HEK293 (cell line): ENCODE measurements around the gene ITPKA.

Experiments used
- CTCF ChIA-PET: fragments of 350-600 bp; formaldehyde crosslinking; extraction: SDS; loops from one replicate; lab custom pipeline; 2021; ENCODE audit warnings: antibody characterized with exemption; lab: Yijun Ruan, JAX
- POLR2A ChIA-PET: fragments of 300-600 bp; formaldehyde crosslinking; extraction: SDS; loops from one replicate; lab custom pipeline; 2020; ENCODE audit warnings: antibody characterized with exemption, inconsistent platforms; lab: Yijun Ruan, JAX
- H3K27ac ChIP-seq: fragments of 200-500 bp; sonication (Bioruptor generic); 2 replicates; pipeline ENCODE4 v1.5.1; 2014; ENCODE audit warnings: low read depth, low read length, control low read depth, inconsistent platforms; ENCODE audit errors: extremely low read depth
- H3K36me3 ChIP-seq, 2 experiments: fragments of 200-500 bp in 1 of 2; sonication (Bioruptor generic) in 1 of 2; 1 replicate in 1 of 2; 2 replicates in 1 of 2; pipeline ENCODE4 v1.5.1; 2014 to 2017; ENCODE audit warnings: inconsistent platforms in 2 of 2, low read length in 2 of 2; ENCODE audit not compliant: control insufficient read depth in 2 of 2, insufficient read depth in 1 of 2
- H3K4me1 ChIP-seq: fragments of 200-500 bp; sonication (Bioruptor generic); 2 replicates; pipeline ENCODE4 v1.5.1; 2014; ENCODE audit warnings: mild to moderate bottlenecking, low read length, inconsistent platforms; ENCODE audit not compliant: control insufficient read depth, insufficient read depth
- H3K4me3 ChIP-seq: 2 replicates; pipeline ENCODE4 v1.5.1; 2011; ENCODE audit warnings: low read depth, mild to moderate bottlenecking, control low read depth, low read length, moderate library complexity
- H3K9me3 ChIP-seq: fragments of 200-500 bp; sonication (Bioruptor generic); 2 replicates; pipeline ENCODE4 v1.5.1; 2014; ENCODE audit warnings: low read depth, low read length, inconsistent platforms; ENCODE audit not compliant: control insufficient read depth, insufficient read depth
- EGR2 ChIP-seq: fragments of 450-650 bp; formaldehyde crosslinking; IDR thresholded peaks from 2 replicates; pipeline ENCODE4 v1.5.1; 2016; ENCODE audit warnings: low read depth, missing biosample characterization, missing genetic modification characterization
- PRDM4 ChIP-seq: fragments of 450-650 bp; formaldehyde crosslinking; IDR thresholded peaks from 2 replicates; pipeline ENCODE4 v1.5.1; 2017; ENCODE audit warnings: missing biosample characterization, missing genetic modification characterization
- PRDM6 ChIP-seq: fragments of 450-650 bp; formaldehyde crosslinking; IDR thresholded peaks from 2 replicates; pipeline ENCODE4 v1.5.1; 2017; ENCODE audit warnings: missing biosample characterization, missing genetic modification characterization
- ZBTB1 ChIP-seq: fragments of 450-650 bp; formaldehyde crosslinking; IDR thresholded peaks from 2 replicates; pipeline ENCODE4 v1.5.1; 2016; ENCODE audit warnings: missing biosample characterization, missing genetic modification characterization
- ZBTB11 ChIP-seq: fragments of 450-650 bp; formaldehyde crosslinking; conservative IDR thresholded peaks from 2 replicates; pipeline ENCODE4 v1.5.1; 2016; ENCODE audit warnings: low read depth, missing biosample characterization, missing genetic modification characterization
- ZBTB44 ChIP-seq: fragments of 450-650 bp; IDR thresholded peaks from 2 replicates; pipeline ENCODE4 v1.5.1; 2018; ENCODE audit warnings: missing biosample characterization, mild to moderate bottlenecking, missing genetic modification characterization
- ZEB2 ChIP-seq: fragments of 450-650 bp; formaldehyde crosslinking; IDR thresholded peaks from 2 replicates; pipeline ENCODE4 v1.5.1; 2016; ENCODE audit warnings: missing biosample characterization, missing genetic modification characterization
- ZFHX2 ChIP-seq: fragments of 450-650 bp; formaldehyde crosslinking; conservative IDR thresholded peaks from 2 replicates; pipeline ENCODE4 v1.5.1; 2016; ENCODE audit warnings: missing biosample characterization, missing genetic modification characterization
- ZFP3 ChIP-seq: fragments of 450-650 bp; formaldehyde crosslinking; IDR thresholded peaks from 2 replicates; pipeline ENCODE4 v1.5.1; 2016; ENCODE audit warnings: low read depth, missing biosample characterization, missing genetic modification characterization
- ZNF10 ChIP-seq: fragments of 450-650 bp; formaldehyde crosslinking; IDR thresholded peaks from 2 replicates; pipeline ENCODE4 v1.5.1; 2017; ENCODE audit warnings: missing biosample characterization, missing genetic modification characterization
- ZNF23 ChIP-seq: fragments of 450-650 bp; formaldehyde crosslinking; IDR thresholded peaks from 2 replicates; pipeline ENCODE4 v1.5.1; 2016; ENCODE audit warnings: missing biosample characterization, missing genetic modification characterization, borderline replicate concordance
- ZNF311 ChIP-seq: fragments of 450-650 bp; formaldehyde crosslinking; IDR thresholded peaks from 2 replicates; pipeline ENCODE4 v1.5.1; 2017; ENCODE audit warnings: missing biosample characterization, missing genetic modification characterization, borderline replicate concordance
- ZNF560 ChIP-seq: fragments of 450-650 bp; formaldehyde crosslinking; IDR thresholded peaks from 2 replicates; pipeline ENCODE4 v1.5.1; 2017; ENCODE audit warnings: missing biosample characterization, missing genetic modification characterization, borderline replicate concordance
- ZNF791 ChIP-seq: fragments of 450-650 bp; formaldehyde crosslinking; IDR thresholded peaks from 2 replicates; pipeline ENCODE4 v1.5.1; 2016; ENCODE audit warnings: missing biosample characterization, missing genetic modification characterization
- ZSCAN23 ChIP-seq: fragments of 450-650 bp; formaldehyde crosslinking; IDR thresholded peaks from 2 replicates; pipeline ENCODE4 v1.5.1; 2016; ENCODE audit warnings: missing biosample characterization, missing genetic modification characterization
- ZSCAN30 ChIP-seq: fragments of 450-650 bp; IDR thresholded peaks from 2 replicates; pipeline ENCODE4 v1.5.1; 2018; ENCODE audit warnings: missing biosample characterization, mild to moderate bottlenecking, missing genetic modification characterization, moderate library complexity

The ITPKA gene

GRCh38 chr15:41543521-41543870 is 49.8 kb downstream of the ITPKA start:
- ChIA-PET POLR2A (interaction anchor here (0.7 to 1.7 kb wide), 11 partner anchors 8 to 1106 kb away, joined by 3 to 15 read pairs (median 3); partner anchors contain the start of genes LTK, MAPKBP1 and TYRO3), CTCF (interaction anchor here (0.5 to 0.9 kb wide), 2 partner anchors 49 to 77 kb away, joined by 4 to 6 read pairs; no protein-coding TSS in a partner anchor)
- Histone ChIP-seq H3K36me3 (no peaks in the 10 kb centered on the region), H3K4me1 (no peaks in the 10 kb centered on the region), H3K4me3 (peak overlapping the region; percentile 78), H3K27ac (peak overlapping the region; percentile 40; the same call in 1 of the 2 replicates), H3K9me3 (no peaks in the 10 kb centered on the region)
- TF ChIP-seq ZBTB11 (no peak), ZSCAN23 (no peak), ZBTB1 (no peak), ZFP3 (tag by site-specific recombination) (no peak), ZNF560 (no peak), PRDM4 (tag by site-specific recombination) (no peak), ZNF10 (tag by site-specific recombination) (no peak), ZNF791 (tag by site-specific recombination) (no peak), ZNF311 (tag by site-specific recombination) (no peak), ZEB2 (tag by site-specific recombination) (no peak), ZSCAN30 (no peak), ZBTB44 (tag by site-specific recombination) (no peak)

- no peak overlapping the region for H3K4me3 ChIP-seq
- H3K36me3 ChIP-seq = no peaks in the 10 kb centered on the region
- TF ChIP-seq ZFHX2 (tag by site-specific recombination) (peak; percentile 50), EGR2 (tag by site-specific recombination) (peak; percentile 31; the same call in 1 of the 2 replicates), PRDM6 (tag by site-specific recombination) (no peak), ZNF23 (tag by site-specific recombination) (no peak)
- H3K4me1 ChIP-seq = no peaks in the 10 kb centered on the region
- CTCF ChIA-PET = interaction anchor here (0.6 to 1.0 kb wide), 2 partner anchors 13 to 48 kb away, joined by 3 to 4 read pairs; no protein-coding TSS in a partner anchor
- H3K27ac ChIP-seq = no peak overlapping the region
- no peaks in the 10 kb centered on the region for H3K9me3 ChIP-seq
- POLR2A ChIA-PET = interaction anchor here (0.7 to 1.7 kb wide), 11 partner anchors 9 to 212 kb away, joined by 3 to 15 read pairs (median 4); partner anchors contain the start of genes LTK, NUSAP1, OIP5 and TYRO3
Measured at GRCh38 chr15:41544650-41545015, 51.0 kb downstream of the ITPKA start.
